Measurements from ENCODE around the gene ZNF362.

DNA sequence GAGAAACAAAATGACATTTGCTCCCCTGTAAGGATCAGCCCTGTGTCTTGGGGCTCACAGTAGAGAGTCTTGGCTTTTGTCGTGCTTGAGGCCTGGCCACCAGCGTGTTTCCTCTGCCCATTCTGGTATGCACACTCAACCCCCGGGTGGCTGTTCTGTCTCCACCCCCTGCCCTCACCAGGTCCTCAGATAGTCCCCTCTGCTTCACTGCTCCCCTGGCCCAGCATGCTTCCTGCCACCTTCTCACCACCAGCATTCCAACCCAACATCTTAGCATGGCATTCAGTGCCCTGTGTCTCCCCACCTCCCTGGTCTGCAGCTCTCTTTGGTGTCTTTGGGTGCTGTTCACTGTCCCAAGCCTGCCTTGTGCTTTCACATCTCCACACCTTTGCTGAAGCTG is 16.2 kb downstream of the ZNF362 start:
- TF ChIP-seq, protein P1, sequence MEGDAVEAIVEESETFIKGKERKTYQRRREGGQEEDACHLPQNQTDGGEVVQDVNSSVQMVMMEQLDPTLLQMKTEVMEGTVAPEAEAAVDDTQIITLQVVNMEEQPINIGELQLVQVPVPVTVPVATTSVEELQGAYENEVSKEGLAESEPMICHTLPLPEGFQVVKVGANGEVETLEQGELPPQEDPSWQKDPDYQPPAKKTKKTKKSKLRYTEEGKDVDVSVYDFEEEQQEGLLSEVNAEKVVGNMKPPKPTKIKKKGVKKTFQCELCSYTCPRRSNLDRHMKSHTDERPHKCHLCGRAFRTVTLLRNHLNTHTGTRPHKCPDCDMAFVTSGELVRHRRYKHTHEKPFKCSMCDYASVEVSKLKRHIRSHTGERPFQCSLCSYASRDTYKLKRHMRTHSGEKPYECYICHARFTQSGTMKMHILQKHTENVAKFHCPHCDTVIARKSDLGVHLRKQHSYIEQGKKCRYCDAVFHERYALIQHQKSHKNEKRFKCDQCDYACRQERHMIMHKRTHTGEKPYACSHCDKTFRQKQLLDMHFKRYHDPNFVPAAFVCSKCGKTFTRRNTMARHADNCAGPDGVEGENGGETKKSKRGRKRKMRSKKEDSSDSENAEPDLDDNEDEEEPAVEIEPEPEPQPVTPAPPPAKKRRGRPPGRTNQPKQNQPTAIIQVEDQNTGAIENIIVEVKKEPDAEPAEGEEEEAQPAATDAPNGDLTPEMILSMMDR (IDR thresholded peaks at IDR 0.05): no peak
- TF ChIP-seq POLR2A (IDR thresholded peaks at IDR 0.05): no peak
